Motor neuron (in vitro differentiated cells): Measurements from ENCODE around the gene ST6GALNAC5. TPM values are rescaled to one million over a fixed set of nuclear protein-coding genes. Genes with fewer than 3 reads are reported as not detected.
"Not testable (repeated sequence)": the region's sequence is repeated elsewhere in the genome, so short reads cannot be mapped to it uniquely, and the experiment has no call there.

Experiments
- ATAC-seq, 8 experiments: fragments of 200-7000 bp; cut with Tn5 transposase; replicated peaks in 6 of 8; 2 replicates each; pipeline ENCODE4 v1.8.0; 2021; ENCODE audit warnings: mild to moderate bottlenecking in 8 of 8, moderate library complexity in 8 of 8
- H3K27ac ChIP-seq, 2 donors: fragments of 250-450 bp; sonication (Bioruptor Pico); 2 replicates each; pipeline ENCODE4 v1.9.0; 2021; ENCODE audit warnings: antibody characterized with exemption in 2 of 2, mild to moderate bottlenecking in 2 of 2, moderate library complexity in 1 of 2
- H3K4me1 ChIP-seq, 2 donors: fragments of 250-450 bp; sonication (Bioruptor Pico); replicated peaks in 1 of 2; 2 replicates each; pipeline ENCODE4 v1.6.1; 2021; ENCODE audit warnings: antibody characterized with exemption in 2 of 2, mild to moderate bottlenecking in 2 of 2, moderate library complexity in 1 of 2
- H3K4me3 ChIP-seq, 5 donors: fragments of 250-450 bp; sonication (Bioruptor Pico); 2 replicates each; pipeline ENCODE4 v1.9.0; 2021; ENCODE audit warnings: antibody characterized with exemption in 5 of 5, mild to moderate bottlenecking in 5 of 5, moderate library complexity in 4 of 5
- WGBS, 10 experiments: fragments of 450-650 bp; shearing (Covaris generic); methylation state at CpG; one replicate each; pipeline ENCODE4 v1.0.0; 2022; 5-methylcytosine and 5-hydroxymethylcytosine counted together
- in situ Hi-C, 9 experiments: fragments of 400-800 bp; cut with MboI; loops; one replicate each; pipeline ENCODE4 v1.15.0; 2021; ENCODE audit warnings: low sequenced_read_pairs in 9 of 9, low pct_unique_long_range_greater_than_20kb in 2 of 9; ENCODE audit not compliant: unreplicated experiment in 9 of 9
- total RNA-seq, 8 experiments: library from RNA; unstranded; fragments of 300-600 nt; gene quantifications; 2 replicates each; pipeline versions ENCODE4 v1.2.3 to v1.2.4, GENCODE V29; 2022

Gene ST6GALNAC5
- total RNA-seq, 8 experiments from 2014 or later, result 4.3 to 73.4 (median 25.9) TPM

GRCh38 chr1:76948846-76949245, 81.6 kb downstream of the ST6GALNAC5 start:
- in situ Hi-C loops, result no loop called here
- peaks cover 2 to 21% of the 10 kb centered on the region in 2 donors for H3K4me1 ChIP-seq
- H3K27ac ChIP-seq, result no peak overlapping the region
- no peak overlapping the region for H3K4me3 ChIP-seq
- no peak for ATAC-seq

- in situ Hi-C loops, result no loop called here
- Histone ChIP-seq H3K4me1 (peaks cover 2 to 21% of the 10 kb centered on the region in 2 donors), H3K27ac (no peak overlapping the region), H3K4me3 (no peak overlapping the region)
- 14 to 85% (median 61%) methylated on average over 2 to 3 of the region's 3 CpGs; no CpG with 5 or more reads in 2 of the 10 experiments for WGBS, 10 experiments
- ATAC-seq, result peak in 6 of 8 experiments; percentile 34 to 97 (median 94)
Observed at GRCh38 chr1:76949503-76949902, 82.2 kb downstream of the ST6GALNAC5 start.

- WGBS, 10 experiments, result 36 to 100% (median 91%) methylated on average over 1 to 2 of the region's 2 CpGs; no CpG with 5 or more reads in 2 of the 10 experiments
- Histone ChIP-seq H3K27ac (no peak overlapping the region), H3K4me1 (peaks cover 2 to 13% of the 10 kb centered on the region in 2 donors), H3K4me3 (no peak overlapping the region)
- in situ Hi-C loops, result no loop called here
- no peak for ATAC-seq
Observed at GRCh38 chr1:76950306-76950705, 83.0 kb downstream of the ST6GALNAC5 start.

- peak in 2 of 8 experiments; percentile 44 to 80 for ATAC-seq
- Histone ChIP-seq H3K4me1 (peaks cover 2 to 5% of the 10 kb centered on the region in 2 donors), H3K4me3 (no peak overlapping the region), H3K27ac (no peak overlapping the region)
- in situ Hi-C loops, result no loop called here
- 31 to 100% (median 79%) methylated on average over 1 to 2 of the region's 2 CpGs; no CpG with 5 or more reads in 2 of the 10 experiments for WGBS, 10 experiments
Observed at GRCh38 chr1:76951153-76951552, 83.9 kb downstream of the ST6GALNAC5 start.

- no peak for ATAC-seq
- H3K4me1 ChIP-seq, result peaks cover 0 to 1% of the 10 kb centered on the region in 2 donors
- in situ Hi-C loops, result no loop called here
- no peak overlapping the region for H3K27ac ChIP-seq
- H3K4me3 ChIP-seq, result no peak overlapping the region
Observed at GRCh38 chr1:76955652-76956051, 88.4 kb downstream of the ST6GALNAC5 start.

- H3K4me3 ChIP-seq, result no peak overlapping the region
- 73 to 100% (median 92%) methylated on average over 1 to 8 of the region's 8 CpGs for WGBS, 10 experiments
- peak in 1 of 8 experiments; percentile 33 for ATAC-seq
- no peaks in the 10 kb centered on the region for H3K4me1 ChIP-seq
- no peak overlapping the region for H3K27ac ChIP-seq
- in situ Hi-C loops, result no loop called here
Observed at GRCh38 chr1:76957961-76958360, 90.7 kb downstream of the ST6GALNAC5 start.

GRCh38 chr1:76958828-76959227, 91.5 kb downstream of the ST6GALNAC5 start:
- no peak overlapping the region for H3K27ac ChIP-seq
- WGBS, 10 experiments, result 88 to 100% (median 91%) methylated on average over 3 to 4 of the region's 4 CpGs; no CpG with 5 or more reads in 3 of the 10 experiments
- no peak for ATAC-seq

GRCh38 chr1:76959556-76959955, 92.3 kb downstream of the ST6GALNAC5 start:
- in situ Hi-C loops, result no loop called here
- ATAC-seq, result no peak
- Histone ChIP-seq H3K4me1 (no peaks in the 10 kb centered on the region), H3K27ac (no peak overlapping the region), H3K4me3 (no peak overlapping the region)
- 17 to 100% (median 73%) methylated on average over 1 to 4 of the region's 4 CpGs for WGBS, 10 experiments

More at GRCh38 chr1:76958828-76959227, 91.5 kb downstream of the ST6GALNAC5 start:
- in situ Hi-C loops, result no loop called here
- no peak overlapping the region for H3K4me3 ChIP-seq
- H3K4me1 ChIP-seq, result no peaks in the 10 kb centered on the region

- Histone ChIP-seq H3K4me3 (no peak overlapping the region), H3K4me1 (no peaks in the 10 kb centered on the region), H3K27ac (no peak overlapping the region)
- WGBS, 10 experiments, result 0 to 81% (median 50%) methylated on average over 2 to 6 of the region's 6 CpGs; no CpG with 5 or more reads in 1 of the 10 experiments
- ATAC-seq, result peak in 3 of 8 experiments; percentile 91 to 94 (median 93)
- in situ Hi-C loops, result no loop called here
Observed at GRCh38 chr1:76961181-76961819, 94.0 kb downstream of the ST6GALNAC5 start.

- Histone ChIP-seq H3K4me1 (no peaks in the 10 kb centered on the region), H3K27ac (no peak overlapping the region), H3K4me3 (no peak overlapping the region)
- in situ Hi-C loops, result no loop called here
- ATAC-seq, result peak in 3 of 8 experiments; percentile 67 to 77 (median 70)
Observed at GRCh38 chr1:76961820-76962207, 94.5 kb downstream of the ST6GALNAC5 start.

GRCh38 chr1:76981267-76981666, 114.0 kb downstream of the ST6GALNAC5 start:
- WGBS, 10 experiments, result 25 to 100% (median 54%) methylated on average over 1 to 2 of the region's 3 CpGs; no CpG with 5 or more reads in 6 of the 10 experiments
- H3K4me1 ChIP-seq, H3K4me3 ChIP-seq, H3K27ac ChIP-seq, in situ Hi-C loops: not testable (repeated sequence)
- peak in 1 of 8 experiments; percentile 46 for ATAC-seq

GRCh38 chr1:76989976-76990375, 122.7 kb downstream of the ST6GALNAC5 start:
- WGBS, 10 experiments, result 44 to 100% (median 93%) methylated on average over 2 of the region's 2 CpGs; no CpG with 5 or more reads in 3 of the 10 experiments
- in situ Hi-C loops, result no loop called here

GRCh38 chr1:76993036-76993435, 125.8 kb downstream of the ST6GALNAC5 start:
- in situ Hi-C loops, result no loop called here
- Histone ChIP-seq H3K27ac (no peak overlapping the region), H3K4me3 (no peak overlapping the region), H3K4me1 (peaks cover 0 to 5% of the 10 kb centered on the region in 2 donors)
- ATAC-seq, result no peak
- WGBS, 10 experiments, result 90 to 100% (median 100%) methylated on average over 1 of the region's 1 CpG; no CpG with 5 or more reads in 3 of the 10 experiments

More at GRCh38 chr1:76989976-76990375, 122.7 kb downstream of the ST6GALNAC5 start:
- no peak for ATAC-seq
- Histone ChIP-seq H3K4me3 (no peak overlapping the region), H3K27ac (no peak overlapping the region), H3K4me1 (peaks cover 0 to 5% of the 10 kb centered on the region in 2 donors)
